ENCODE results near the gene NHEJ1.

Gene NHEJ1

DNA sequence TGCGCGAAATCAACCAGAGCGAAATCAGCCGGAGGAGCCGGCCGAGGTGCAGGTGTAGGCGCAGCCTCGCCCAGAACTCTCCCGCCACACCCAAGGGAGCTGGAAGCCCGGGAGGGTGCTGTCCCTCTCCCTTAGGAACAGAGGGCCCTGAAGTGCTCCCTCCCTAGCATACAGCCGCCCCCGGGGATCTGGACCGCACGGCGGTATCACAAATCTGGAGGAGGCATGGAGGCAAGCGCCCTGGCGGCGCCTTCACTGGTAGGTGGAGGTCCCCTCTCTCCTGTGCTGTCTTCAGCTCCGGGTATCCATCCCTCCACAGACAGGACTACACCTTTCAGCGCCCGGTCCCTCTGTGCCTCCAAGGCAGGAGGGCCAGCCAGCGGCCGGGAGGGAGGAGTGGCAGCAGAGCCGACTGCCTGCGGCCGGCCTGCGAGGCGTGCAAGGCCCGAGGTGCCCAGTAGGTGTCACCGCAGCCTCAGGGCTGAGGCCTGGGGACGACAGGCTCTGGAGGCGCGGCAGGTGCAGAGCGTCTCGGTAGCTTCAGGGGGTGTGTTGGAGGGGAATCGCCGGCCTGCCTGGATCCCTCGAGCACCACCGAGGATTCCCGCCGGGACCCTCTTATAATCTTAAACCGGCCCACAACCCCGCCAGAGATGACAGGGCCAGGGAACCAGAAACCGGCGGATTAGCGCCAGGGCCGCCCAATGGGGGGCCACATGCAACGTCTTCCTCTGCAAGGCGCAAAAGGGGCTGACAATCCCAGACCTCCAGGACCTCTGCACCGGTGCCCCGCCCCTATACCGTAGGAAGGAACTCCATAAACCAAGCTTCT lies 102.7 kb downstream of the NHEJ1 start:
- peak; percentile 65 for DNase-seq (ENCODE audit: low read depth)

- no peak for DNase-seq (ENCODE audit: low read depth)
Observed at GRCh38 chr2:219056896-219057708, 103.5 kb downstream of the NHEJ1 start.

DNA sequence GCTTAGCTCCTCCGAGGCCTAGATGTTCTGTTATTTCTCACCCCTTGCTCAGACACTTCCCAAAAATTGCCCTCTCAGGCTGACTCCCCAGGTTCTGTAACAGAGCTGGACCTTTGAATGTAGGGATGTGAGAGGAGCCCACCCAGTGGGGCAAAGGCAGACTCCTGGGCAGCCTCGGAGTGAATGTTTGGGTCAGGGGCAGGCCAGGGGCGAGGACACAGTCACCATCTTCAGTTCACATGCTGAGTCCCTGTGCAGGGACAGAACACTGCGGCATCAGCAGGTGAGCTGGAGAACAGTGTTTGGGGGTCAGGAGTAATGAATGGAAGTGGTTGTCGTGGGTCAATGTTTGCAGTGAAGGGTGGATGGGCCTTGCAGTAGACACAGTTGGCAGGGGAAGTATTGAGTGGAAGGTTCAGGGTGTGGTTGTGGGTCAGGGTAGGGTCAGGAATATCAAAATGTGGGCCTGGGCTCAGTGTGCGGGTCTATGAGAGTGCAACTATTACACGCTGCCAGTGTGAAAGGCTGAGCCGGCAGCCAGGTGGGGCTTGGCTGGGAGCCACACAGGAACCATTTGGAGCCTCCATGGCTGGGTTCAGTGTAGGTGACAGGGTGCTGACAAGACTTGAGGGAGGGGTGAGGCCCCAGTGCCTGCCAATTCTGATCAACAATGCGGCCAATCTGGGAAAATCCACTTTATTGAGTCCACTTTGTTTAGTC lies 104.3 kb downstream of the NHEJ1 start:
- DNase-seq (ENCODE audit: low read depth) = no peak

GRCh38 chr2:219054956-219055903 lies 105.4 kb downstream of the NHEJ1 start:
- no peak for DNase-seq (ENCODE audit: low read depth)

GRCh38 chr2:219049282-219049681 lies 111.3 kb downstream of the NHEJ1 start:
- no peak for DNase-seq (ENCODE audit: low read depth)

DNA sequence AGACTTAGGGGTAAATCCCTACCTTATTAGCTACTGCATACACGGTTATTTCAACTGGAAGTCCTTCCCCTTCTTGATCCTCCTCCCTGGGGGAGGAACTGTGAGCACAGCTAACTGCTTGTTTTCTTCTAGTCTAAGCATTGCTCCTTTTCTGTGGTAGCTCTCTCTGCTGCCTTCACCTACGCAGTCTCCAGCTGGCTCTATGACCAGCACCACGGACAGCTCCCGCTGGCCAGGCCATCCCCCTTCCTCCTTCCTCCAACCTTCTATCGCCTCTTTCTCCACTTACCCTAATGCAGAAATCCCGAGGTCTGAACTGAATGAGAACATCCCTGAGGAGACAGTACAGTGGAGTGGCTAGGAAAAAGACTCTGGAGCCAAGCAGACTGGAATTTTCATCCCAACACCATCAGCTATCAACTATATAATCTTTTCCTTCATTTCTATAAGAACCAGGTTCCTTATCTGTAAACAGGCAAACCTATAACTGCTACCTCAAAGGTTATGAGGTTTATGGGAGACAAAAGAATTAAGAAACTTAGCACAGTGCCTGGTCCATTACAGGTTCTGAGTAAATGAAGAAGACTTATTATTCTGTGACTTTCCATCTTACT lies 114.6 kb downstream of the NHEJ1 start:
- DNase-seq (ENCODE audit: low read depth) = peak; percentile 21

DNA sequence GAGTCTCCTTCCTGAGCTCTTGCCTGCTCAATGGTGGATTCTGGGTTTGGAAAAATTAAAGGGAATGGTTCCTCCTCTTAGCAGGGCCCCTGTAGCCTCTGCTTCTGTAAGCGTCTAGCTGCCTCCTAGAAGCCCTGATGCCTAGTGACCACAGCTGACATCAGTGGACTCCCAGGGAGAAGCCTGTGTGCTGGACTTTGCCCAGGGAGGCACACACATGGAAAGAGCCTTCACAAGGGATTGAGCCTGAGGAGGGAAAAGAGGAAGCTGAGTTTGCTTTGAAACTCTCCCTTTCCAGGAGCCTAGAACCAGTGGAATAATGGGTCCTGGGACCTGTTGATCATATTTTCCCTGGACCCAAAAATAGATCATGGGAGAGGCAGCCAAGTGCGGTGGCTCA lies 117.9 kb downstream of the NHEJ1 start:
- no peak for DNase-seq (ENCODE audit: low read depth)

DNA sequence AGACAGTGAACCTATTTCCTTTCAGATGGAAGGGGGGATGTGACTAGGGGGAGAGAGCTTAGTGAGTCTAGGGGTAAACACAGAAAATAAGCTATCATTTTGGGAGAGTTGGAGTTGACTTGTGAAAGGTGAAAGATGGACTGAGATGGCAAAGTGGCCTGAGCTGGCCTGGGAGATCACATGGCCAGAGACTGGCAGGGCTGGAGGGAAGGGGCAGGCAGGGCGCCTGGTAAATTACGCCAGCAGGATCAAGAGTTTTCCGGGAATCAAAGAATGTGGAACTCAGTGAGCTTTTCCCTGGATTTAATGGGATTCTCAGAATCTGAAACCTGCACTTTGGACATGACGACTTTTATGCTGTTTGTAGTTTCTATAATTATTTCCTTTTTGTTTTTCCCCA lies 118.5 kb downstream of the NHEJ1 start:
- no peak for DNase-seq (ENCODE audit: low read depth)

GRCh38 chr2:219041252-219041651 lies 119.4 kb downstream of the NHEJ1 start, which contains the start of gene CFAP65:
CFAP65 (minus strand) TSS chr2:219041516; CDS start chr2:219039048, 2,468 bp downstream.
- DNase-seq (ENCODE audit: low read depth) = peak; percentile 72

DNA sequence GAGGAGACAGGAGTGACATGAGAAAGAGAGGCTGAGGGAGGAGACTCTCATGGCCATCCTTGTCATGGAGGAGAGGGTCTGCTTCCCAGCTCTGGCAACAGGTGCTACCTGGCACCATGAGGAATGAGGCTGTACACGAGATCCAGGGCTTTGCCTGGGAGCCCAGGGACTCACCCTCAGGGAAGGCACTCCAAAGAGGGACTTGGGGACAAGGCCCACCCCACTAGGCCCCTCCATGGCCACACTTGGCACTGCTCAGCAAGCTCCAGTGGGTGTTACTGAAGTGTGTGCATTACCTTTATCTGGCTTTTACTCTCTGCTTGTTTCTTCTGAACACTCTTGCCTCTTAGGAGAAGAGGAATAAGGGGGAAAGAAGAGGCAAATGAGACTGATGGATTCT lies 122.0 kb downstream of the NHEJ1 start:
- DNase-seq (ENCODE audit: low read depth) = no peak

DNA sequence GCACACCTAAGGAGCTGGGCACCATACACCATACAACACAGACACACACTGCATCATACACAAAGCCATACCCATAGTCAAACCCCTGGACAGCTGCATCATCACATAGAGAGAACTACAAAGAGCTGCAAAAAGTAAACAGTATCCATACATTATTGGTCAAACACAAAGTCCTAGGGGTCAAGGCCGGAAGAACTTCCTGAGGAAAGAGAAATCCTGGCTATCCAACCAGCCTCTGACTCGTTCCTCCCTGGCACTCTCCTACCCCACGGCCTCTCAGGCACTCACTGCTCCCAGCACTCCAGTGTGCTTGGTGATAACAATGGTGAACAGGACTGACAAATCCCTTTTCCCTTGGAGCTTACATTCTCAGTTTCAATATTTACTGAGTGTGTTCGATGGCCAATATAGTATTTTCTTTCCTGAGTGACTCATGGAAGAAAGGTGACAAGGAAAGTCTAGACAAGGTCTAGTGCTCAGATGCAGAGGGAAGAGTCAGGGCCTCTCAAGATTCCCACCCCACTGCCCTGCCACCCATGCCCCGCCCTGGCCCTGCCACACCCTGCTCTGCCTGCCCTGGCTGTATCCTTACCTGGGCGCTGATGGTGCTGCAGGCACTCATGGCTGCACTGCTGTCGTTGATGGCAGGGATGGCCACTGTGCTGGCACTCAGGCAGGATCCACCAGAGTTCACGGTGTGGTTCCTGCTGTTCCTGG lies 122.7 kb downstream of the NHEJ1 start:
- DNase-seq (ENCODE audit: low read depth) = no peak

- DNase-seq (ENCODE audit: low read depth) = no peak
Observed at GRCh38 chr2:219035942-219036341, 124.7 kb downstream of the NHEJ1 start.

- DNase-seq (ENCODE audit: low read depth) = no peak
Observed at GRCh38 chr2:219034823-219035222, 125.8 kb downstream of the NHEJ1 start.

DNA sequence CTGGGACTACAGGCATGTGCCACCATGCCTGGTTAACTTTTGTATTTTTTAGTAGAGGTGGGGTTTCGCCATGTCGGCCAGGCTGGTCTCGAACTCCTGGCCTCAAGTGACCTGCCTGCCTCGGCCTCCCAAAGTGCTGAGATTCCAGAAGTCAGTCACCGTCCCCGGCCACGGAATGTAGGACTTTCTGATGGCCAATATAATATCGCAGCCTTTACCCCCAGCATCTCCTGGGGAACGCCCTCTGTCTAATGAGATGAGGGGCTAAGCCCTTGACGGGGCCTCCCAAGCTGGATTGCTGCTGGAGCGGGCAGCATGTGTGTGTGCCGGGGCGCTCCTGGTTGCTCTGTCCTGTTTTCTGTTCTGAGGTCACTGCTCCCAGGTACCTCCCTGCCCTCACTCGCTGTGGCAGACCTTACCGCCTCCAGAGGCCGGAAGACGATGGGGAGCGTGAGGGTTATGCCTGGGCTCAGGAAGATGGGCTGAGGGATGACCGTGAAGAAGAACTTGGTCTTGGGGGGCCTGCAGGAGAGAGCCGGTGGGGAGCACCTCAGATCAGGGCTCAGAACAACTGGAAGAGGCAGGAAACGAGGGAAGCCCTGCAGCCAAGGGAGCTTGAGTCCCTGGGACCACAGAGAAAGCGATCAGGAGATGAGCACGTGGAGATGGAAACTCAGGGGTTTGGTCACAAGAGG lies 128.4 kb downstream of the NHEJ1 start:
- no peak for DNase-seq (ENCODE audit: low read depth)

- DNase-seq (ENCODE audit: low read depth) = no peak
Observed at GRCh38 chr2:219031005-219031738, 129.4 kb downstream of the NHEJ1 start.

DNA sequence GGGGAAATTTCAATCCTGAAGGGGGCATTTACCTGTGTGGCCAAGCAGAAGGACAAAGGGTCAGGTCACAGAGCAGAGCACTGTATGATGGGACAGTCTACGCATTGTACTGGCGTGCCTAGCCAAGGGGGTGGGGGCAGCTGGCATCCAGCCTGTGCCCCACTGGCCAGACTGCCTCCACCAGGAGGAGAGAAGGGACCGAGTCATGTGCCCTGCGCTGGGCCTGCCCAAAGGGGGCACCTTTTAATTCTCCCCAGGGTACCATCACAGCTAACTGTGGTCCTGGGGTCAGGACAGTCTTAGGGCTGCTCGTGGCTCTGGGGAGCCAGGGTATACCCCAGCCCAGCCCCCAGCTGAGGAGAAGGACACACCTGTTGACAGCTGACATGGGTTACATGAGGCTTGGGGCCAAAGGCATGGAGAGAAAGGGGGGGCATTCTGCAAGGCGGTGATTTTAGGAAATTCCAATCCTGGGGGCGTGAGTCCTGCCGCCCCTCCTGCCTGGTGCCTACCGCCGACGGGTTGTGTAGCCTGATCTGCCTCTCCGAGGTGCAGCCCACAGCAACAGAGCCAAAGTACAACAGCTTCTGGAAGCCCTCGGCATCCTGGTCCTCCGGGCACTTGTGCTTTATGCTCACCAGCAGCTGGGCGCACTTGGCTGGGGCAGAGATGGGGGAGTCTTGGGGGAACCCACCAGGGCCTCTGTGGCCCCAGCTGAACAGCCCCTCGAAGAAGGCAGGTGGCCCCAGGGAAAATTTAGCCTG lies 130.3 kb downstream of the NHEJ1 start:
- no peak for DNase-seq (ENCODE audit: low read depth)

DNA sequence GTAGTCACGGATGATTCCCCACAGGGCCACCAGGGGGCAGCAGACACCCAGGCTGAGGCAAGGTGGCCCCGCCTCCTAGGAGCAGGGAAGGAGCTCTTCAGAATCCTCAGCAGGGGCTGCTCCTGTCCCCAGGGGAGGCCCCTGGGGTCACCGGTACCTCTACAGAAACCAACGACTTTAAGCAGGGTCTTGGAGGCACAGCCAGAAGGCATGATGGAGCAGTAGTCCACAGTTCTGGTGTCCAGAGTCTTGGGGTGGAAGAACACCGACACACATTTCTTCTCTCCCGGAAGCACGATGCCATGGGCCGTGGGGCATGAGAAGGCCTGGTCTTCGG lies 130.8 kb downstream of the NHEJ1 start:
- DNase-seq (ENCODE audit: low read depth) = peak; percentile 64

All from iris pigment epithelial cell (primary cell).